RPMI7951 (cell line): ENCODE measurements around the gene NRDE2. TPM values are rescaled to one million over a fixed set of nuclear protein-coding genes. Genes with fewer than 3 reads are reported as not detected.

Source experiments
- DNase-seq: peaks from one replicate; pipeline ENCODE4 v3.0.0-alpha.2; 2012; ENCODE audit warnings: low read depth
- total RNA-seq: library from RNA; depleted of rRNA; stranded (reverse); fragments of >200 nt; shearing (Covaris generic); gene quantifications from 2 replicates; pipeline ENCODE4 v1.2.3, GENCODE V29; 2014; rRNA removed

Gene NRDE2
- 5.0 and 5.2 TPM in 2 replicates for total RNA-seq

GRCh38 chr14:90331497-90332270, at the start of gene NRDE2:
Gene NRDE2 (minus strand): TSS chr14:90331941. CDS start chr14:90331904, 37 bp downstream.
- peak; percentile 95 for DNase-seq

- peak; percentile 10 for DNase-seq
These were observed 49.5 kb upstream of the NRDE2 start for GRCh38 chr14:90381011-90381786.

- no peak for DNase-seq
These were observed 47.4 kb upstream of the NRDE2 start for GRCh38 chr14:90379106-90379505.

GRCh38 chr14:90378249-90378648, 46.5 kb upstream of the NRDE2 start:
- DNase-seq = no peak

- no peak for DNase-seq
These were observed 44.2 kb upstream of the NRDE2 start for GRCh38 chr14:90375934-90376333.

- DNase-seq = no peak
These were observed 43.1 kb upstream of the NRDE2 start for GRCh38 chr14:90374813-90375212.

GRCh38 chr14:90373887-90374286, 42.1 kb upstream of the NRDE2 start:
- DNase-seq = peak; percentile 16

GRCh38 chr14:90368946-90369721, 37.4 kb upstream of the NRDE2 start:
- peak; percentile 70 for DNase-seq

- no peak for DNase-seq
These were observed 30.8 kb upstream of the NRDE2 start for GRCh38 chr14:90362558-90362896.

GRCh38 chr14:90361865-90362557, 30.3 kb upstream of the NRDE2 start:
- no peak for DNase-seq

- no peak for DNase-seq
These were observed 26.6 kb upstream of the NRDE2 start for GRCh38 chr14:90358359-90358758.

GRCh38 chr14:90356925-90357324, 25.2 kb upstream of the NRDE2 start:
- DNase-seq = no peak

- DNase-seq = peak; percentile 5
These were observed 24.1 kb upstream of the NRDE2 start for GRCh38 chr14:90355540-90356518.

GRCh38 chr14:90354551-90355298, 23.0 kb upstream of the NRDE2 start:
- DNase-seq = no peak

GRCh38 chr14:90349739-90350138, 18.0 kb upstream of the NRDE2 start:
- no peak for DNase-seq

GRCh38 chr14:90348270-90348669, 16.5 kb upstream of the NRDE2 start:
- no peak for DNase-seq

- DNase-seq = no peak
These were observed 13.5 kb upstream of the NRDE2 start for GRCh38 chr14:90345239-90345557.

- DNase-seq = no peak
These were observed 12.8 kb upstream of the NRDE2 start for GRCh38 chr14:90344331-90345238.

GRCh38 chr14:90342327-90342726, 10.6 kb upstream of the NRDE2 start:
- DNase-seq = no peak
